ENCODE measurements around the gene TPRN.
"Not testable (repeated sequence)": the region's sequence is repeated elsewhere in the genome, so short reads cannot be mapped to it uniquely, and the experiment has no call there.

Gene TPRN

GRCh38 chr9:137200311-137201204, at the start of gene TPRN:
TSS of gene TPRN (minus strand) at chr9:137200741. CDS start at chr9:137200711, 30 bp downstream.
- peak within 1 kb of the TSS; percentile 59 to 80 for H3K4me3 ChIP-seq (ENCODE audit: low read length in 2 of 2)
- H3K36me3 ChIP-seq (ENCODE audit: control insufficient read depth in 2 of 2, insufficient read depth in 2 of 2, low read length in 2 of 2): no peaks in the 10 kb centered on the region
- no peaks in the 10 kb centered on the region for H3K9me3 ChIP-seq (ENCODE audit: control insufficient read depth in 2 of 2, low read length in 2 of 2)
- H3K4me1 ChIP-seq (ENCODE audit: control insufficient read depth, insufficient read depth, low read length): peaks cover 55% of the 10 kb centered on the region
- no peaks in the 10 kb centered on the region for H3K27me3 ChIP-seq (ENCODE audit: control insufficient read depth in 1 of 2, insufficient read depth in 2 of 2, low read length in 2 of 2)
- H3K27ac ChIP-seq (ENCODE audit: low read length): peak within 1 kb of the TSS; percentile 53
- H3K9ac ChIP-seq (ENCODE audit: low read length in 2 of 2): peak within 1 kb of the TSS; percentile 50 to 62

- no peak overlapping the region for H3K9ac ChIP-seq (ENCODE audit: low read length in 2 of 2)
- H3K4me1 ChIP-seq (ENCODE audit: control insufficient read depth, insufficient read depth, low read length): peaks cover 12% of the 10 kb centered on the region
- H3K27ac ChIP-seq (ENCODE audit: low read length): no peak overlapping the region
- H3K27me3 ChIP-seq (ENCODE audit: control insufficient read depth in 1 of 2, insufficient read depth in 2 of 2, low read length in 2 of 2): peaks cover 0 to 4% of the 10 kb centered on the region in 2 donors
- no peaks in the 10 kb centered on the region for H3K9me3 ChIP-seq (ENCODE audit: control insufficient read depth in 2 of 2, low read length in 2 of 2)
- H3K36me3 ChIP-seq (ENCODE audit: control insufficient read depth in 2 of 2, insufficient read depth in 2 of 2, low read length in 2 of 2): peaks cover 6 to 7% of the 10 kb centered on the region in 2 donors
- no peak overlapping the region for H3K4me3 ChIP-seq (ENCODE audit: low read length in 2 of 2)
These were observed 47.3 kb upstream of the TPRN start for GRCh38 chr9:137247916-137248175.

GRCh38 chr9:137247135-137247915, 46.8 kb upstream of the TPRN start:
- Histone ChIP-seq H3K27me3 (ENCODE audit: control insufficient read depth in 1 of 2, insufficient read depth in 2 of 2, low read length in 2 of 2) (peaks cover 0 to 4% of the 10 kb centered on the region in 2 donors), H3K4me1 (ENCODE audit: control insufficient read depth, insufficient read depth, low read length) (peaks cover 17% of the 10 kb centered on the region), H3K36me3 (ENCODE audit: control insufficient read depth in 2 of 2, insufficient read depth in 2 of 2, low read length in 2 of 2) (peaks cover 10 to 12% of the 10 kb centered on the region in 2 donors), H3K27ac (ENCODE audit: low read length) (no peak overlapping the region), H3K4me3 (ENCODE audit: low read length in 2 of 2) (no peak overlapping the region), H3K9ac (ENCODE audit: low read length in 2 of 2) (no peak overlapping the region), H3K9me3 (ENCODE audit: control insufficient read depth in 2 of 2, low read length in 2 of 2) (no peaks in the 10 kb centered on the region)

GRCh38 chr9:137245450-137246421, 45.2 kb upstream of the TPRN start:
- Histone ChIP-seq H3K4me1 (ENCODE audit: control insufficient read depth, insufficient read depth, low read length) (peaks cover 25% of the 10 kb centered on the region), H3K9ac (ENCODE audit: low read length in 2 of 2) (no peak overlapping the region), H3K27ac (ENCODE audit: low read length) (no peak overlapping the region), H3K27me3 (ENCODE audit: control insufficient read depth in 1 of 2, insufficient read depth in 2 of 2, low read length in 2 of 2) (peaks cover 0 to 2% of the 10 kb centered on the region in 2 donors), H3K36me3 (ENCODE audit: control insufficient read depth in 2 of 2, insufficient read depth in 2 of 2, low read length in 2 of 2) (peaks cover 10 to 16% of the 10 kb centered on the region in 2 donors), H3K9me3 (ENCODE audit: control insufficient read depth in 2 of 2, low read length in 2 of 2) (no peaks in the 10 kb centered on the region), H3K4me3 (ENCODE audit: low read length in 2 of 2) (no peak overlapping the region)

GRCh38 chr9:137244486-137245449, 44.2 kb upstream of the TPRN start:
- no peak overlapping the region for H3K9ac ChIP-seq (ENCODE audit: low read length in 2 of 2)
- no peaks in the 10 kb centered on the region for H3K27me3 ChIP-seq (ENCODE audit: control insufficient read depth in 1 of 2, insufficient read depth in 2 of 2, low read length in 2 of 2)
- H3K27ac ChIP-seq (ENCODE audit: low read length): no peak overlapping the region
- no peaks in the 10 kb centered on the region for H3K9me3 ChIP-seq (ENCODE audit: control insufficient read depth in 2 of 2, low read length in 2 of 2)
- H3K4me3 ChIP-seq (ENCODE audit: low read length in 2 of 2): no peak overlapping the region
- H3K4me1 ChIP-seq (ENCODE audit: control insufficient read depth, insufficient read depth, low read length): peaks cover 29% of the 10 kb centered on the region
- peaks cover 10 to 16% of the 10 kb centered on the region in 2 donors for H3K36me3 ChIP-seq (ENCODE audit: control insufficient read depth in 2 of 2, insufficient read depth in 2 of 2, low read length in 2 of 2)

- Histone ChIP-seq H3K27me3 (ENCODE audit: control insufficient read depth in 1 of 2, insufficient read depth in 2 of 2, low read length in 2 of 2) (no peaks in the 10 kb centered on the region), H3K4me1 (ENCODE audit: control insufficient read depth, insufficient read depth, low read length) (peaks cover 31% of the 10 kb centered on the region), H3K9ac (ENCODE audit: low read length in 2 of 2) (peak overlapping the region in 1 of 2 donors; percentile 21), H3K36me3 (ENCODE audit: control insufficient read depth in 2 of 2, insufficient read depth in 2 of 2, low read length in 2 of 2) (peaks cover 10 to 16% of the 10 kb centered on the region in 2 donors), H3K9me3 (ENCODE audit: control insufficient read depth in 2 of 2, low read length in 2 of 2) (no peaks in the 10 kb centered on the region), H3K27ac (ENCODE audit: low read length) (no peak overlapping the region), H3K4me3 (ENCODE audit: low read length in 2 of 2) (no peak overlapping the region)
These were observed 43.3 kb upstream of the TPRN start for GRCh38 chr9:137243626-137244485.

GRCh38 chr9:137243266-137243625, 42.7 kb upstream of the TPRN start:
- not testable (repeated sequence) for H3K27me3 ChIP-seq (ENCODE audit: control insufficient read depth in 1 of 2, insufficient read depth in 2 of 2, low read length in 2 of 2); H3K4me3 ChIP-seq (ENCODE audit: low read length in 2 of 2); H3K9ac ChIP-seq (ENCODE audit: low read length in 2 of 2); H3K27ac ChIP-seq (ENCODE audit: low read length); H3K9me3 ChIP-seq (ENCODE audit: control insufficient read depth in 2 of 2, low read length in 2 of 2)
- peaks cover 10 to 16% of the 10 kb centered on the region in 2 donors for H3K36me3 ChIP-seq (ENCODE audit: control insufficient read depth in 2 of 2, insufficient read depth in 2 of 2, low read length in 2 of 2)
- peaks cover 37% of the 10 kb centered on the region for H3K4me1 ChIP-seq (ENCODE audit: control insufficient read depth, insufficient read depth, low read length)

GRCh38 chr9:137242269-137243203, 42.0 kb upstream of the TPRN start:
- Histone ChIP-seq H3K27me3 (ENCODE audit: control insufficient read depth in 1 of 2, insufficient read depth in 2 of 2, low read length in 2 of 2) (no peaks in the 10 kb centered on the region), H3K27ac (ENCODE audit: low read length) (peak overlapping the region; percentile 75), H3K36me3 (ENCODE audit: control insufficient read depth in 2 of 2, insufficient read depth in 2 of 2, low read length in 2 of 2) (peaks cover 10 to 16% of the 10 kb centered on the region in 2 donors), H3K9me3 (ENCODE audit: control insufficient read depth in 2 of 2, low read length in 2 of 2) (no peaks in the 10 kb centered on the region), H3K9ac (ENCODE audit: low read length in 2 of 2) (peak overlapping the region; percentile 68 to 75), H3K4me1 (ENCODE audit: control insufficient read depth, insufficient read depth, low read length) (peaks cover 38% of the 10 kb centered on the region), H3K4me3 (ENCODE audit: low read length in 2 of 2) (peak overlapping the region; percentile 79 to 84)

All from stomach smooth muscle (tissue), 2 donors.